Mammary epithelial cell (primary cell): ENCODE measurements around the gene FIBCD1.
"Not testable (repeated sequence)": the region's sequence is repeated elsewhere in the genome, so short reads cannot be mapped to it uniquely, and the experiment has no call there.

Source experiments
- EZH2 ChIP-seq: IDR thresholded peaks from 2 replicates; pipeline ENCODE4 v1.6.1; 2012; ENCODE audit warnings: low read length, inconsistent platforms, borderline replicate concordance
- TF ChIP-seq, protein P1 (sequence below), 2 donors: IDR thresholded peaks in 1 of 2; conservative IDR thresholded peaks in 1 of 2; 2 replicates each; pipeline ENCODE4 v1.5.1; 2011 to 2012; ENCODE audit warnings: inconsistent platforms in 2 of 2, low read length in 2 of 2, mild to moderate bottlenecking in 2 of 2, control low read depth in 1 of 2, low read depth in 1 of 2; ENCODE audit not compliant: insufficient read depth in 1 of 2; ENCODE audit errors: extremely low read depth in 1 of 2

DNA sequence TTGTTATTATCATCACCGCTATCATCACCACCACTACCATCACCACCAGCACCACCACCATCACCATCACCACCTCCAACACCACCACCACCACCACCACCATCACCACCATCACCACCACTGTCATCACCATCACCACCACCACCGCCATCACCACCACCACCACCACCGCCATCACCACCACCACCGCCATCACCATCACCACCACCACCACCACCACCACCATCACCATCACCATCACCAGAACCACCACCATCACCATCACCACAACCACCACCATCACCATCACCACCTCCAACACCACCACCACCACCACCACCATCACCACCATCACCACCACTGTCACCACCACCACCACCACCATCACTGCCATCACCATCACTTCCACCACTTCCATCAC, 19.5 kb upstream of the FIBCD1 start:
- TF ChIP-seq, protein P1, sequence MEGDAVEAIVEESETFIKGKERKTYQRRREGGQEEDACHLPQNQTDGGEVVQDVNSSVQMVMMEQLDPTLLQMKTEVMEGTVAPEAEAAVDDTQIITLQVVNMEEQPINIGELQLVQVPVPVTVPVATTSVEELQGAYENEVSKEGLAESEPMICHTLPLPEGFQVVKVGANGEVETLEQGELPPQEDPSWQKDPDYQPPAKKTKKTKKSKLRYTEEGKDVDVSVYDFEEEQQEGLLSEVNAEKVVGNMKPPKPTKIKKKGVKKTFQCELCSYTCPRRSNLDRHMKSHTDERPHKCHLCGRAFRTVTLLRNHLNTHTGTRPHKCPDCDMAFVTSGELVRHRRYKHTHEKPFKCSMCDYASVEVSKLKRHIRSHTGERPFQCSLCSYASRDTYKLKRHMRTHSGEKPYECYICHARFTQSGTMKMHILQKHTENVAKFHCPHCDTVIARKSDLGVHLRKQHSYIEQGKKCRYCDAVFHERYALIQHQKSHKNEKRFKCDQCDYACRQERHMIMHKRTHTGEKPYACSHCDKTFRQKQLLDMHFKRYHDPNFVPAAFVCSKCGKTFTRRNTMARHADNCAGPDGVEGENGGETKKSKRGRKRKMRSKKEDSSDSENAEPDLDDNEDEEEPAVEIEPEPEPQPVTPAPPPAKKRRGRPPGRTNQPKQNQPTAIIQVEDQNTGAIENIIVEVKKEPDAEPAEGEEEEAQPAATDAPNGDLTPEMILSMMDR (conservative IDR thresholded peaks at IDR 0.05 in 1 of 2, IDR thresholded peaks at IDR 0.05 in 1 of 2; ENCODE audit: extremely low read depth in 1 of 2, insufficient read depth in 1 of 2, low read depth in 1 of 2, low read length in 2 of 2): not testable (repeated sequence)
- TF ChIP-seq EZH2: not testable (repeated sequence)
